HepG2 (cell line): ENCODE measurements around the gene DNAJB12. TPM values are rescaled to one million over a fixed set of nuclear protein-coding genes. Genes with fewer than 3 reads are reported as not detected.
A peak's percentile ranks its signal among the peaks of the same experiment; 100 is the strongest.

Experiments used
- ATF2 ChIP-seq: sonication (generic); formaldehyde crosslinking; IDR thresholded peaks from 2 replicates; pipeline ENCODE4 v1.4.0; 2020; ENCODE audit warnings: missing genetic modification reagents
- CBX1 ChIP-seq: IDR thresholded peaks from one replicate; pipeline ENCODE4 v1.6.1; 2016; ENCODE audit warnings: antibody characterized with exemption, low read depth
- GPN1 ChIP-seq: sonication (generic); formaldehyde crosslinking; IDR thresholded peaks from 2 replicates; pipeline ENCODE4 v1.5.1; 2020; ENCODE audit warnings: missing genetic modification reagents, borderline replicate concordance
- LCORL ChIP-seq, 2 experiments: fragments of 450-650 bp in 1 of 2; sonication (generic) in 1 of 2; formaldehyde crosslinking in 1 of 2; IDR thresholded peaks; 2 replicates each; pipeline versions ENCODE4 v1.5.0 to v1.6.1; 2017 to 2020; ENCODE audit warnings: antibody characterized with exemption in 1 of 2, missing genetic modification reagents in 1 of 2
- SNAPC2 ChIP-seq: sonication (generic); formaldehyde crosslinking; IDR thresholded peaks from 2 replicates; pipeline ENCODE4 v1.8.1; 2022; ENCODE audit warnings: mild to moderate bottlenecking, missing genetic modification reagents
- SOX13 ChIP-seq, 3 experiments: fragments of 450-650 bp in 1 of 3; sonication (generic) in 1 of 3; formaldehyde crosslinking in 1 of 3; IDR thresholded peaks in 2 of 3; conservative IDR thresholded peaks in 1 of 3; 2 replicates each; pipeline versions ENCODE4 v1.5.0 to v1.6.1; 2016 to 2020; ENCODE audit warnings: antibody characterized with exemption in 1 of 3, mild to moderate bottlenecking in 1 of 3, missing compliant biosample characterization in 1 of 3, missing genetic modification reagents in 1 of 3, moderate library complexity in 1 of 3
- SP2 ChIP-seq: sonication (generic); formaldehyde crosslinking; IDR thresholded peaks from 2 replicates; pipeline ENCODE4 v1.5.1; 2020; ENCODE audit warnings: mild to moderate bottlenecking, missing genetic modification reagents
- ZNF331 ChIP-seq: sonication (generic); formaldehyde crosslinking; IDR thresholded peaks from 2 replicates; pipeline ENCODE4 v1.4.0; 2020; ENCODE audit warnings: missing genetic modification reagents
- ZNF44 ChIP-seq: sonication (generic); formaldehyde crosslinking; IDR thresholded peaks from 2 replicates; pipeline ENCODE4 v1.5.1; 2020; ENCODE audit warnings: mild to moderate bottlenecking, missing genetic modification reagents
- ZNF761 ChIP-seq: sonication (generic); formaldehyde crosslinking; conservative IDR thresholded peaks from 2 replicates; pipeline ENCODE4 v1.4.0; 2020; ENCODE audit warnings: mild to moderate bottlenecking, missing genetic modification reagents
- polyA plus RNA-seq, 8 experiments: library from polyadenylated mRNA; depleted of rRNA in 3 of 8; stranded (reverse) in 7 of 8; unstranded in 1 of 8; fragments of >200 nt; fragmentation: Illumina TruSeq in 4 of 8; extraction: Trizol in 4 of 8; gene quantifications; 2 replicates each; pipeline versions ENCODE4 v1.2.1 to v1.2.3, GENCODE V29; 2011 to 2016; ENCODE audit warnings: low read depth in 4 of 8, missing spikeins in 1 of 8, mixed read lengths in 1 of 8; ENCODE audit not compliant: insufficient read depth in 1 of 8
- total RNA-seq, 5 experiments: library from RNA; depleted of rRNA; stranded (reverse); fragments of >200 nt; fragmentation: Illumina TruSeq; extraction: Trizol; gene quantifications; 2 replicates each; pipeline ENCODE4 v1.2.3, GENCODE V29; 2016; ENCODE audit warnings: low read depth in 1 of 5
- TF ChIP-seq, protein P1 (sequence below): IDR thresholded peaks from 2 replicates; pipeline ENCODE4 v1.6.1; 2016
- TF ChIP-seq, protein P2 (sequence below): sonication (generic); formaldehyde crosslinking; IDR thresholded peaks from 2 replicates; pipeline ENCODE4 v1.4.0; 2020; ENCODE audit warnings: missing genetic modification reagents, borderline replicate concordance
- TF ChIP-seq, protein P3 (sequence below): sonication (generic); formaldehyde crosslinking; IDR thresholded peaks from 2 replicates; pipeline ENCODE4 v1.5.0; 2020; ENCODE audit warnings: mild to moderate bottlenecking, missing genetic modification reagents, moderate library complexity
- TF ChIP-seq, protein P4 (sequence below): sonication (generic); formaldehyde crosslinking; IDR thresholded peaks from 2 replicates; pipeline ENCODE4 v1.8.0; 2022; ENCODE audit warnings: mild to moderate bottlenecking, missing genetic modification reagents

The DNAJB12 gene
- total and polyA plus RNA-seq, 2 of the 13 experiments (the other 11 are each of a cell fraction or from before 2014, with no cell fraction given): 10.8 to 18.2 TPM

DNA sequence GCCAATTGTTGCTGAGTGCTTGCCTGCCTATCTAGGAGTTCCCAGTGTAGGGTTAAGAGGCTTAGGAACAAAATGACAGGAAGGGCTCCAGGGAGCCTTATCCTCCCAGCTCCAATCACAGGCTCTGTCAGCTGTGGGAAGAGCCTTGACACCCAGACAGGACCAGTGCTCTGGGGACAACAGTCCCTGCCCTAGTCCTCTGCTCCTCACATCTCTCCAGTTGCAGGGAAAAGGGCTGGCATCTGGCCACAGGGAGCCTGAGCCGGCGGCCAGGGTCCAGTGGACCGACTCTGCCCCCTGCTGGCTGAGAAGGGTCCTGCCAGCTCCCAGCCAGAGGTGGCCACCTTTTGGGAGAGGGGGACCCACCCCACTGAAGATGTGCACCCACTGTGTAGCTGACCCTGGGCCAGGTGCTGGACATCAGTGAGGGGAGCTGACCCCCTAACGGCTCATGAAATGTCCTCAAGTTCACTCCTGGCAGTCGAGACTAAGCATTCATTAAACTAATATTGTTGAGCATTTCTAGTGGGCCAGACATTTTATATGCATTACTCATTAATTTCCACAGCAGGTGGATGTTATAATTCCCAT is 17.6 kb downstream of the DNAJB12 start (continued):
- TF ChIP-seq, protein P1, sequence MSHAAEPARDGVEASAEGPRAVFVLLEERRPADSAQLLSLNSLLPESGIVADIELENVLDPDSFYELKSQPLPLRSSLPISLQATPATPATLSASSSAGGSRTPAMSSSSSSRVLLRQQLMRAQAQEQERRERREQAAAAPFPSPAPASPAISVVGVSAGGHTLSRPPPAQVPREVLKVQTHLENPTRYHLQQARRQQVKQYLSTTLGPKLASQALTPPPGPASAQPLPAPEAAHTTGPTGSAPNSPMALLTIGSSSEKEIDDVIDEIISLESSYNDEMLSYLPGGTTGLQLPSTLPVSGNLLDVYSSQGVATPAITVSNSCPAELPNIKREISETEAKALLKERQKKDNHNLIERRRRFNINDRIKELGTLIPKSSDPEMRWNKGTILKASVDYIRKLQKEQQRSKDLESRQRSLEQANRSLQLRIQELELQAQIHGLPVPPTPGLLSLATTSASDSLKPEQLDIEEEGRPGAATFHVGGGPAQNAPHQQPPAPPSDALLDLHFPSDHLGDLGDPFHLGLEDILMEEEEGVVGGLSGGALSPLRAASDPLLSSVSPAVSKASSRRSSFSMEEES (CRISPR knock-in tag): no peak
- TF ChIP-seq ZNF44 (CRISPR knock-in tag): no peak
- TF ChIP-seq SNAPC2: no peak
- no peak for TF ChIP-seq SP2
- peak; percentile 33; the same call in 1 of the 2 replicates for TF ChIP-seq ATF2 (CRISPR knock-in tag)
- TF ChIP-seq, protein P2, sequence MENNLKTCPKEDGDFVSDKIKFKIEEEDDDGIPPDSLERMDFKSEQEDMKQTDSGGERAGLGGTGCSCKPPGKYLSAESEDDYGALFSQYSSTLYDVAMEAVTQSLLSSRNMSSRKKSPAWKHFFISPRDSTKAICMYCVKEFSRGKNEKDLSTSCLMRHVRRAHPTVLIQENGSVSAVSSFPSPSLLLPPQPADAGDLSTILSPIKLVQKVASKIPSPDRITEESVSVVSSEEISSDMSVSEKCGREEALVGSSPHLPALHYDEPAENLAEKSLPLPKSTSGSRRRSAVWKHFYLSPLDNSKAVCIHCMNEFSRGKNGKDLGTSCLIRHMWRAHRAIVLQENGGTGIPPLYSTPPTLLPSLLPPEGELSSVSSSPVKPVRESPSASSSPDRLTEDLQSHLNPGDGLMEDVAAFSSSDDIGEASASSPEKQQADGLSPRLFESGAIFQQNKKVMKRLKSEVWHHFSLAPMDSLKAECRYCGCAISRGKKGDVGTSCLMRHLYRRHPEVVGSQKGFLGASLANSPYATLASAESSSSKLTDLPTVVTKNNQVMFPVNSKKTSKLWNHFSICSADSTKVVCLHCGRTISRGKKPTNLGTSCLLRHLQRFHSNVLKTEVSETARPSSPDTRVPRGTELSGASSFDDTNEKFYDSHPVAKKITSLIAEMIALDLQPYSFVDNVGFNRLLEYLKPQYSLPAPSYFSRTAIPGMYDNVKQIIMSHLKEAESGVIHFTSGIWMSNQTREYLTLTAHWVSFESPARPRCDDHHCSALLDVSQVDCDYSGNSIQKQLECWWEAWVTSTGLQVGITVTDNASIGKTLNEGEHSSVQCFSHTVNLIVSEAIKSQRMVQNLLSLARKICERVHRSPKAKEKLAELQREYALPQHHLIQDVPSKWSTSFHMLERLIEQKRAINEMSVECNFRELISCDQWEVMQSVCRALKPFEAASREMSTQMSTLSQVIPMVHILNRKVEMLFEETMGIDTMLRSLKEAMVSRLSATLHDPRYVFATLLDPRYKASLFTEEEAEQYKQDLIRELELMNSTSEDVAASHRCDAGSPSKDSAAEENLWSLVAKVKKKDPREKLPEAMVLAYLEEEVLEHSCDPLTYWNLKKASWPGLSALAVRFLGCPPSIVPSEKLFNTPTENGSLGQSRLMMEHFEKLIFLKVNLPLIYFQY: 0 out of 2 replicates have a peak, but pooled peaks have one; percentile 25
- no peak for TF ChIP-seq LCORL (IDR thresholded peaks at IDR 0.05)
- peak; percentile 62; the same call in 1 of the 2 replicates for TF ChIP-seq LCORL (CRISPR knock-in tag; IDR thresholded peaks at IDR 0.05)
- TF ChIP-seq CBX1: no peak
- TF ChIP-seq SOX13 (IDR thresholded peaks at IDR 0.05): no peak
- TF ChIP-seq SOX13 (CRISPR knock-in tag; conservative IDR thresholded peaks at IDR 0.05 in 1 of 2, IDR thresholded peaks at IDR 0.05 in 1 of 2): peak in 1 of 2 experiments; percentile 21; a peak in 1 of 4 replicates
- TF ChIP-seq, protein P3, sequence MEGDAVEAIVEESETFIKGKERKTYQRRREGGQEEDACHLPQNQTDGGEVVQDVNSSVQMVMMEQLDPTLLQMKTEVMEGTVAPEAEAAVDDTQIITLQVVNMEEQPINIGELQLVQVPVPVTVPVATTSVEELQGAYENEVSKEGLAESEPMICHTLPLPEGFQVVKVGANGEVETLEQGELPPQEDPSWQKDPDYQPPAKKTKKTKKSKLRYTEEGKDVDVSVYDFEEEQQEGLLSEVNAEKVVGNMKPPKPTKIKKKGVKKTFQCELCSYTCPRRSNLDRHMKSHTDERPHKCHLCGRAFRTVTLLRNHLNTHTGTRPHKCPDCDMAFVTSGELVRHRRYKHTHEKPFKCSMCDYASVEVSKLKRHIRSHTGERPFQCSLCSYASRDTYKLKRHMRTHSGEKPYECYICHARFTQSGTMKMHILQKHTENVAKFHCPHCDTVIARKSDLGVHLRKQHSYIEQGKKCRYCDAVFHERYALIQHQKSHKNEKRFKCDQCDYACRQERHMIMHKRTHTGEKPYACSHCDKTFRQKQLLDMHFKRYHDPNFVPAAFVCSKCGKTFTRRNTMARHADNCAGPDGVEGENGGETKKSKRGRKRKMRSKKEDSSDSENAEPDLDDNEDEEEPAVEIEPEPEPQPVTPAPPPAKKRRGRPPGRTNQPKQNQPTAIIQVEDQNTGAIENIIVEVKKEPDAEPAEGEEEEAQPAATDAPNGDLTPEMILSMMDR (CRISPR knock-in tag): peak; percentile 96
- TF ChIP-seq GPN1 (CRISPR knock-in tag): no peak
- TF ChIP-seq ZNF331: peak; percentile 47; the same call in 1 of the 2 replicates
- TF ChIP-seq ZNF761: no peak
- TF ChIP-seq, protein P4, sequence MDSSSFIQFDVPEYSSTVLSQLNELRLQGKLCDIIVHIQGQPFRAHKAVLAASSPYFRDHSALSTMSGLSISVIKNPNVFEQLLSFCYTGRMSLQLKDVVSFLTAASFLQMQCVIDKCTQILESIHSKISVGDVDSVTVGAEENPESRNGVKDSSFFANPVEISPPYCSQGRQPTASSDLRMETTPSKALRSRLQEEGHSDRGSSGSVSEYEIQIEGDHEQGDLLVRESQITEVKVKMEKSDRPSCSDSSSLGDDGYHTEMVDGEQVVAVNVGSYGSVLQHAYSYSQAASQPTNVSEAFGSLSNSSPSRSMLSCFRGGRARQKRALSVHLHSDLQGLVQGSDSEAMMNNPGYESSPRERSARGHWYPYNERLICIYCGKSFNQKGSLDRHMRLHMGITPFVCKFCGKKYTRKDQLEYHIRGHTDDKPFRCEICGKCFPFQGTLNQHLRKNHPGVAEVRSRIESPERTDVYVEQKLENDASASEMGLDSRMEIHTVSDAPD (CRISPR knock-in tag): no peak
